RWPE2 (cell line): ENCODE results near the gene IKBIP.

Experiments used
- ATAC-seq: fragments of 200-7000 bp; cut with Tn5 transposase; 3 replicates; pipeline ENCODE4 v1.9.1; 2021; ENCODE audit warnings: low read depth
- DNase-seq: peaks from one replicate; pipeline ENCODE4 v3.0.0-alpha.2; 2020; ENCODE audit warnings: low spot score
- H3K27ac ChIP-seq: fragments of 450-650 bp; 2 replicates; pipeline ENCODE4 v1.5.1; 2017; ENCODE audit warnings: mild to moderate bottlenecking; ENCODE audit not compliant: poor library complexity, severe bottlenecking
- H3K27me3 ChIP-seq: fragments of 250-450 bp; sonication (Bioruptor Pico); 2 replicates; pipeline ENCODE4 v1.5.1; 2021; ENCODE audit warnings: mild to moderate bottlenecking, moderate library complexity; ENCODE audit not compliant: insufficient read depth, poor library complexity, severe bottlenecking
- H3K36me3 ChIP-seq: fragments of 250-450 bp; sonication (Bioruptor Pico); 2 replicates; pipeline ENCODE4 v1.5.1; 2020; ENCODE audit warnings: low read depth, mild to moderate bottlenecking, moderate library complexity
- H3K4me1 ChIP-seq: fragments of 250-450 bp; sonication (Bioruptor Pico); 2 replicates; pipeline ENCODE4 v1.5.1; 2021; ENCODE audit warnings: mild to moderate bottlenecking, moderate library complexity; ENCODE audit not compliant: insufficient read depth, poor library complexity, severe bottlenecking
- H3K4me3 ChIP-seq: fragments of 250-450 bp; sonication (Bioruptor Pico); 2 replicates; pipeline ENCODE4 v1.5.1; 2021; ENCODE audit warnings: mild to moderate bottlenecking, moderate library complexity; ENCODE audit not compliant: severe bottlenecking
- H3K9me3 ChIP-seq: fragments of 250-450 bp; sonication (Bioruptor Pico); 2 replicates; pipeline ENCODE4 v1.5.1; 2021; ENCODE audit warnings: mild to moderate bottlenecking, moderate library complexity; ENCODE audit not compliant: severe bottlenecking
- TF ChIP-seq, protein P1 (sequence below): fragments of 450-650 bp; IDR thresholded peaks from one replicate; pipeline ENCODE4 v1.5.1; 2017; ENCODE audit warnings: mild to moderate bottlenecking, moderate library complexity; ENCODE audit not compliant: poor library complexity, severe bottlenecking

The IKBIP gene, protein sequence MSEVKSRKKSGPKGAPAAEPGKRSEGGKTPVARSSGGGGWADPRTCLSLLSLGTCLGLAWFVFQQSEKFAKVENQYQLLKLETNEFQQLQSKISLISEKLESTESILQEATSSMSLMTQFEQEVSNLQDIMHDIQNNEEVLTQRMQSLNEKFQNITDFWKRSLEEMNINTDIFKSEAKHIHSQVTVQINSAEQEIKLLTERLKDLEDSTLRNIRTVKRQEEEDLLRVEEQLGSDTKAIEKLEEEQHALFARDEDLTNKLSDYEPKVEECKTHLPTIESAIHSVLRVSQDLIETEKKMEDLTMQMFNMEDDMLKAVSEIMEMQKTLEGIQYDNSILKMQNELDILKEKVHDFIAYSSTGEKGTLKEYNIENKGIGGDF

DNA sequence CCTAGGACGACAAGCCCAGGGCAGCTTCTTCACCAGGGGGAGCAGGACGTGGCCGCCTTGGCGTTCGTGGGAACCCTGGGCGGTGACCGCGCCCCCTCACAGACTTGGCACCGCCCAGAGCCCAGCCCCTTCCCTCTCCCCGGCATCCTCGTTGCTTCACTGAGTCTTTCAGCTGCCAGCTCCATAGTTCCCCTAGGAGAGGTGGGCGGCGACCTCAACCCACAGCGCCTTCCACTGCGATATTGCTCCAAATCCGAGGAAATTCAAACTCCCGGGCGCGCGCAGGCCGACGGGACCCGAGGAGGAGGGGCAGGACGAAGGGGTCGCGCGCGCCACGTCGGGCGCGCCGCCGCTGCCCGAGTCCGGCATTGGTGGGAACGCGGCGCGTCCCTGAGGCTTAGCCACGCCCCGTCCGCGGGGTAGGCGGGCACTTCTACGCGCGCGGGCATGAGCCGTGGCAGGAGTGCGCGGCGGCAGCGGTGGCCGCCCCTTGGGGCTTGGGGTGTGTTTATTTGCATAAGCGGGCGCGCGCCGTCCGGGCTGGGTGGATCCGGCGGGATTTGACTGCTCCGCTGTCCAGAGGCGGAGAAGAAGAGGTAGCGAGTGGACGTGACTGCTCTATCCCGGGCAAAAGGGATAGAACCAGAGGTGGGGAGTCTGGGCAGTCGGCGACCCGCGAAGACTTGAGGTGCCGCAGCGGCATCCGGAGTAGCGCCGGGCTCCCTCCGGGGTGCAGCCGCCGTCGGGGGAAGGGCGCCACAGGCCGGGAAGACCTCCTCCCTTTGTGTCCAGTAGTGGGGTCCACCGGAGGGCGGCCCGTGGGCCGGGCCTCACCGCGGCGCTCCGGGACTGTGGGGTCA lies at the start of gene IKBIP, which contains the start of gene APAF1:
Gene IKBIP (minus strand): TSS at position 77 of the 860 bp plus-strand sequence. CDS start 87 bp downstream, outside the sequence.
Gene APAF1 (plus strand): TSS at position 579 of the 860 bp plus-strand sequence. CDS start 3,070 bp downstream, outside the sequence.
- H3K27ac ChIP-seq = peak within 1 kb of the TSS; percentile 90
- TF ChIP-seq, protein P1, sequence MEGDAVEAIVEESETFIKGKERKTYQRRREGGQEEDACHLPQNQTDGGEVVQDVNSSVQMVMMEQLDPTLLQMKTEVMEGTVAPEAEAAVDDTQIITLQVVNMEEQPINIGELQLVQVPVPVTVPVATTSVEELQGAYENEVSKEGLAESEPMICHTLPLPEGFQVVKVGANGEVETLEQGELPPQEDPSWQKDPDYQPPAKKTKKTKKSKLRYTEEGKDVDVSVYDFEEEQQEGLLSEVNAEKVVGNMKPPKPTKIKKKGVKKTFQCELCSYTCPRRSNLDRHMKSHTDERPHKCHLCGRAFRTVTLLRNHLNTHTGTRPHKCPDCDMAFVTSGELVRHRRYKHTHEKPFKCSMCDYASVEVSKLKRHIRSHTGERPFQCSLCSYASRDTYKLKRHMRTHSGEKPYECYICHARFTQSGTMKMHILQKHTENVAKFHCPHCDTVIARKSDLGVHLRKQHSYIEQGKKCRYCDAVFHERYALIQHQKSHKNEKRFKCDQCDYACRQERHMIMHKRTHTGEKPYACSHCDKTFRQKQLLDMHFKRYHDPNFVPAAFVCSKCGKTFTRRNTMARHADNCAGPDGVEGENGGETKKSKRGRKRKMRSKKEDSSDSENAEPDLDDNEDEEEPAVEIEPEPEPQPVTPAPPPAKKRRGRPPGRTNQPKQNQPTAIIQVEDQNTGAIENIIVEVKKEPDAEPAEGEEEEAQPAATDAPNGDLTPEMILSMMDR = no peak
- H3K4me1 ChIP-seq = peaks cover 9% of the 10 kb centered on the region
- peak; percentile 82 for ATAC-seq
- DNase-seq = peak; percentile 95
- H3K9me3 ChIP-seq = no peaks in the 10 kb centered on the region
- H3K36me3 ChIP-seq = peaks cover 32% of the 10 kb centered on the region
- peak within 1 kb of the TSS; percentile 67 for H3K4me3 ChIP-seq
- no peaks in the 10 kb centered on the region for H3K27me3 ChIP-seq

DNA sequence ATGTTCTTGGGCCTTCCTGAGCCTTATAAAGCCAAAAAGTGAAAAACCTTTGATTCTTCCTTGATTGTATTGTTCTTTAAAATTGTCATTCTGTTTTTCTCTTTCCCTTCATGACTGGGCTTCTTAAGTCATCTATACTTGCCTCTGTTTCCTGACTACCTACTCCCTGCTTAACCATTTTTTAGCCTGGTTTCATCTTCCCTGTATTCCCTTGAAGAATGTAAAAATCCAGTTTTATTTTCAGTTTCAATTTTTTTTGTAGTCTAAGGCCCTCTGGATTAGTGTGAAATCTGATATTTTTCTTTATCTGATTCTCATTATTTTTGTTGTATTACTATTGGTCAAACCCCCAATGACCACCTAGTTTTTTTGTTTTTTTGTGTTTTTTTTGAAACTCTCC lies 46.8 kb upstream of the IKBIP start:
- Histone ChIP-seq H3K4me1 (no peaks in the 10 kb centered on the region), H3K4me3 (no peak overlapping the region), H3K27me3 (no peaks in the 10 kb centered on the region), H3K36me3 (peaks cover 53% of the 10 kb centered on the region), H3K27ac (no peak overlapping the region), H3K9me3 (no peaks in the 10 kb centered on the region)
- ATAC-seq = no peak
- no peak for DNase-seq
- TF ChIP-seq, protein P1 = no peak

DNA sequence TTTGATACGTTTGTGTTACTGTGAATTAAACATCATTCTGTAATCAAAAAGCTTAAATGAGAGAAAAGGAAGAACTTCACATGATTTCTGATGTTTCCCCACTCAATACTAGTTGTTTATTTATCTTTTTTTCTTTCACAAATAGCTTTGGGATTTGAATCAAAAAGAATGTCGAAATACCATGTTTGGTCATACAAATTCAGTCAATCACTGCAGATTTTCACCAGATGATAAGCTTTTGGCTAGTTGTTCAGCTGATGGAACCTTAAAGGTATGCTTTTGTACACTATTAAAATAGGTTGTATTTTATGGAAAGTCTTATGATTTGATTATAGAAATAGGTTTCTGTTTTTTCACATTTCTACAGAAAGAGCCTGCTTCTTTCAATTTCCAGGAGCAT lies 42.0 kb upstream of the IKBIP start:
- Histone ChIP-seq H3K4me1 (no peaks in the 10 kb centered on the region), H3K27me3 (no peaks in the 10 kb centered on the region), H3K4me3 (no peak overlapping the region), H3K36me3 (peaks cover 72% of the 10 kb centered on the region), H3K27ac (no peak overlapping the region), H3K9me3 (no peaks in the 10 kb centered on the region)
- no peak for DNase-seq
- TF ChIP-seq, protein P1 = no peak
- ATAC-seq = no peak

DNA sequence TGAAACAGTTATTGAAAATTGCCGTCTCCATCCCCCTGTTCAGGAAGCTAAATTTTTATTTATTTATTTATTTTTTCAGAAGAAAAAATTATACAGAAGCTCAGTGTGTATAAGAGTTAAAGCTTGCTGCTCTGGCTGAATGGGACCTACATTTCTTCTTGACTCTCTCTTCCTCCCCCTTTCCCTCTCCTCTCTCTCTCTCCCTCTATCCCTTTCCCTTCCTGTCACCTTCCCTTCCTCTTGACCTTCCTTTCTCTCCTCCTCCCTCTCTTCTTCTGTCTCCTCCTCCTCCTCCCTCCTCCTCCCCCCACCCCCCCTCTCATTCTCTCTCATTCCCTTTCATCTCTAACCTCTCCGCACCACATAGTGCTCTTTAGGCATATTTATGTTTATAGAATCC lies 39.6 kb upstream of the IKBIP start:
- H3K4me1 ChIP-seq = no peaks in the 10 kb centered on the region
- H3K9me3 ChIP-seq = no peaks in the 10 kb centered on the region
- DNase-seq (no peak), ATAC-seq (no peak)
- TF ChIP-seq, protein P1 = no peak
- H3K27me3 ChIP-seq = no peaks in the 10 kb centered on the region
- peaks cover 68% of the 10 kb centered on the region for H3K36me3 ChIP-seq
- H3K4me3 ChIP-seq = no peak overlapping the region
- no peak overlapping the region for H3K27ac ChIP-seq
